SW 1271 (cell line): Measurements from ENCODE around the gene TPPP3.
A peak's percentile ranks its signal among the peaks of the same experiment; 100 is the strongest.

Source experiments
- DNase-seq, 2 experiments: peaks; one replicate each; lab custom pipeline; 2025; lab: John Stamatoyannopoulos, UW

The TPPP3 gene

GRCh38 chr16:67393111-67393787 is at the start of gene TPPP3:
Gene TPPP3, minus strand, starts transcription at chr16:67393498. Its CDS starts 2,387 bp downstream, at chr16:67391111.
- peak in 1 of 2 experiments; percentile 9 for DNase-seq

DNA sequence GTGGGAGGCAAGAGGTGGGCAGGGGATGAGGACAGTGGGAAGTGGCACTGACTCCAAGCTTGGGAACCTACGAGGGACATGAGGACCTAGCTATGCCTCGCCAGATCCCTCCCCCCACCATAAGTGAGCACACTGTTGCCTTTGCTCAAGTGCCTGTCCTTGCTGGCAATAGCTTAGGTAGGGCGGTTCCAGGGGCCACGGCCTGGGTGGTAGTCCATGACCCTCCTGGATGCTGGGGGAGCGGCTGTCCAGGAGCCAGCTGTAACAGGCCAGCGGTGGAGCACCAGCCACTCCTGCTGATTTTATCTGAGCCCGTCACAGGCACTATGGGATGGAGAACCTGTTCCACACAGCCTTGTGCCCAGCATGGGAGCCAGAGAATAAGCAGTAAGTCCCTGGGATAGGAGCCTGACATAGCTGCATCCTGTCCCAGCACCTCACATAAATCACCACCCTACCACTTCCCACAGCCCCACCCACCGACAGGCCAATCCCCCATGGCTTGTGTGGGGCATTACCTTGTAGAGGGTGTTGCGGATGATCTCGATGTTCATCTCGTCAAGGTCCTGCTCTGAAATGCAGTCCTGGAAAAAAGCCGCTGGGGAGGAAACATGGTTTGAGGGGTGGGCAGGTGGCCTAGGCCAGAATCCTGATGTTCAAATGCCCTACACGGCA is 49.4 kb upstream of the TPPP3 start:
- no peak for DNase-seq

DNA sequence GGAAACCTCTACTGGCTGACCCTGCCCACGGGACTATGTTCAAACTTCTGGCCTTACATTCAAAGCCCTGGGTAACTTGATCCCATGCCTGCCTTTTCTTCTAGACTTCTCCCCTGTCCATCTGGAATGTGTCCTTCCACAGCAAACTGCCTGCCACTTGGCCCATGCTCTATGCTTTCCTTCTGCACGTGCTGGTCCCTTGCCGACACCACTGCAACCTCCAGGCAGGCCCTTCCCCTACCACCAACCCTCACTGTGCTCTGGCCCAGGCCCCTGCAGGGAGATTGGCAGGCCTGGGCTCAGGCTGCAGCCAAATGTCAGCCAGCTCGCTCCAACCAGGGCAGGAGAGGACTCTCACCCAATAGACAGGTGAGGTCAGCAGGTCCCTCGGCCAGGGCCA is 48.6 kb upstream of the TPPP3 start:
- DNase-seq = no peak

DNA sequence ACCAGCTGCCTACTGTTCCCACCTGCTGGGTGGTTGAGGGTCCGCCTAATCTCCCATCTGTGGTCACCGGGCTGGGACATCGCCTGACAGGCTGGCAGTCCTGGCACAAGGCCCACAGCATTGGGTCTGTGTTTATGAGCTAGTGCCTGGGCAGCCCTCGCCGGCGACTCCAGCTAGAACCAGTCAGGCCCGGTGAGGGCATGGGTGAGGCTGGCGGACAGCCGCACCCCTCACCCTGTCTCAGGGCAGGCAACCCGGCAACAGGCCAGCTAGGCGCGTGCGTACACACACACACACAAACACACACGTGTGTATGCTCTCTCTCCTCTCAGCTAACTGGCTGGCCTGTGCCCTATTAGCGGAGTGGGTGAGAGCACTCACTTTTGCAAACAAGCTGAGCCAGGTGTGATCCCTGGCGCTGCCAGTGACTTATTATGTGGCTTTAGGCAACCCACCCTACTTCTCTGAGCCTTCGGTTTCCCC is 48.0 kb upstream of the TPPP3 start:
- no peak for DNase-seq

DNA sequence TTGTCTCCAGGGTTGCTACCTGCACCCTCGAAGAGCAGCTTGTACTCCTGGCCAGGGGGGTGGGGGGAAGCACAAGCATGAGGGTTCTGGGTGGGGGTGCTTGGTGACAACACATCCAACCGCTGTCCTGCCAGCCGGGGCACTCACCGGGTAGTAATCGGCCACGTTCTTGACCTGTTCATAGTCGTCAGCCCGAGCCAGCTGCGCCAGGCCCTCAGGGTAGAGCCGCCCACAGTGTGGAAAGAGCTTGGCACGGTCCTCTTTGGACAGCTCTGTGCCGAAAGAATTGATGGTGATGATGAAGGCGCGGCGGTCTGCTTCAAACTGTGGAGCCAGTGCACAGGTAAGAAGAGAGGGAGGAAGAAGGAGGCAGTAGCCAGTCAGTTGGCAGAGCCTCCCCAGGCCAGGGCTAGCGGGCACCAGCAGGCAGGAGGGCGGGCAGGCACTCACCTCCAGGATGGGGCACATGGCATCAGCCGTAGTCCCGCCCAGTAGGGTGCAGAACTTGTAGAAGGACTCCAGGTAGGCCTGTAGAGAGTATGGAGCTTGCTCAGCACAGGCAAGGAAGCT is 45.6 kb upstream of the TPPP3 start:
- no peak for DNase-seq

- DNase-seq = no peak
These were observed 44.9 kb upstream of the TPPP3 start for GRCh38 chr16:67438098-67438791.

DNA sequence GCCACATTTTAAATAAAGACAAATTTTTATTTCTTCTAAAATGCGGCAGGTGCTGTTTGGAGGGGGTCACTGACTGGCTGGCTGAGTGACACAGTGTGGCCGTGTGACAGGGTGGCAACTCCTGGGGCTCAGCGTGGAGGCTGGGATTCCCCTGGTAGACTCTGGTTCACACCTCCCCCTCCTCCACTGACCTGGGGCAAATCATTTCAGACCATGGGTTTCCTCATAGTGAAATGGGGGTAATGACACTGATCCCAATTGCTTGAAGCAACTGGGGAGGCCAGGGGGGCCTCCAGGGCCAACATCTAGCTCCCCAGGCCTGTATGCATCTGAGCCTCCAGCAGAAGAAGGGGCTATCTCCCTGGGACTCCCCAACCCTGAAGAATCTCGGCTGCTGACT is 44.2 kb upstream of the TPPP3 start:
- no peak for DNase-seq

DNA sequence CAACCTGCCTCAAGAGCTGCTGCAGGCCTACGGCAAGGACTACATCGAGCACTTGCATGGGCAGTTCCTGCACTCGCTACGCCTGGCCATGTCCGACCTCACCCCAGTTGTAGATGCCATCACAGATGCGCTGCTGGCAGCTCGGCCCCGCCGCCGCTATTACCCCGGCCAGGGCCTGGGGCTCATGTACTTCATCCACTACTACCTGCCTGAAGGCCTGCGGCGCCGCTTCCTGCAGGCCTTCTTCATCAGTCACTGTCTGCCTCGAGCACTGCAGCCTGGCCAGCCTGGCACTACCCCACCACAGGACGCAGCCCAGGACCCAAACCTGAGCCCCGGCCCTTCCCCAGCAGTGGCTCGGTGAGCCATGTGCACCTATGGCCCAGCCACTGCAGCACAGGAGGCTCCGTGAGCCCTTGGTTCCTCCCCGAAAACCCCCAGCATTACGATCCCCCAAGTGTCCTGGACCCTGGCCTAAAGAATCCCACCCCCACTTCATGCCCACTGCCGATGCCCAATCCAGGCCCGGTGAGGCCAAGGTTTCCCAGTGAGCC is 43.4 kb upstream of the TPPP3 start:
- no peak for DNase-seq

- DNase-seq = no peak
These were observed 42.5 kb upstream of the TPPP3 start for GRCh38 chr16:67435758-67436164.

DNA sequence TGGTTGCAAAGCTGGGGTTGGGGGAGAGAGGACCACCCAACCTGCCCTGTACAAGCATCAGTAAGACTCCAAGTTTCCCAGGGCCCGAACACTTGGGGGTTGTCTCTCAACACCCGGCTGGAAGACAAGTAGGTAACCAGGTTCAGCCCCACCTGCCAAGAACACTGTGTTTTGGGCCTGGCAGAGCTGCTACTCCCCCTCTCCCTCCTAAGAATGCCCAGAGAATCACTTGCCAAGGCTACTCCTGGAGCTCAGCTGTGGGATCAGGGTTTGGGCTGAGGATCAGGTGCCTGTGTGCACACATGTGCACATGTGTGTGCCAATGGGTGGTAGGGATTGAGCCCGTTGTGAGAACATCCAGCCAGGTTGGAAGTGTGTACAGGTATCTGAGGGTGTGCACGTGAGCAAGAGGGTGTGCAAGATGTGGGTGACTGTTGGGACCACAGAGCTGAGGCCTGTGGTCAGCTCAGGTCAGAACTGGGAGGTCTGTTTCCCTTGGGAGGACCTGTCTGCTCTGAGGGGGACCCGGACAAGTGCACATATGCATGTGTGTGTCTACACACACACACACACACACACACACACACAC is 39.9 kb upstream of the TPPP3 start:
- no peak for DNase-seq

DNA sequence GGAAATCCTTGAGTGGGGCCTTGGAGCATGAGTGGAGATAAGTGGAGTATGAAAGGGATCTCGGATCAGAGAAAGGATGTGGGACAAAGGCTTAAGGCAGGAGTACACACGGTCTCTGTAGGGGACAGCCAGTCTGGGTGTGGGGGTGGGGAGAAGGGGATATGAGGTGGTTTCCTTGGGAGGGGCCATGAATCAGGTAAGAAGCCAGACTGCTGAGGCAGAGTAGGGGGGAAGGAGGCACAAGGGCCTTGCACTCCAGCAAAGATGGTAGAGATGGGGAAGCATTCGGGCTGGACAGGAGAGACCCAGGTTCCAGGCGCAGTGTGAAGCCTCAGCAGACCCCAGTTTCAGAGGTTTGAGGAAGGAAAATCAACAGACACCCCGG is 39.2 kb upstream of the TPPP3 start:
- DNase-seq = no peak

- no peak for DNase-seq
These were observed 38.6 kb upstream of the TPPP3 start for GRCh38 chr16:67431775-67432505.

DNA sequence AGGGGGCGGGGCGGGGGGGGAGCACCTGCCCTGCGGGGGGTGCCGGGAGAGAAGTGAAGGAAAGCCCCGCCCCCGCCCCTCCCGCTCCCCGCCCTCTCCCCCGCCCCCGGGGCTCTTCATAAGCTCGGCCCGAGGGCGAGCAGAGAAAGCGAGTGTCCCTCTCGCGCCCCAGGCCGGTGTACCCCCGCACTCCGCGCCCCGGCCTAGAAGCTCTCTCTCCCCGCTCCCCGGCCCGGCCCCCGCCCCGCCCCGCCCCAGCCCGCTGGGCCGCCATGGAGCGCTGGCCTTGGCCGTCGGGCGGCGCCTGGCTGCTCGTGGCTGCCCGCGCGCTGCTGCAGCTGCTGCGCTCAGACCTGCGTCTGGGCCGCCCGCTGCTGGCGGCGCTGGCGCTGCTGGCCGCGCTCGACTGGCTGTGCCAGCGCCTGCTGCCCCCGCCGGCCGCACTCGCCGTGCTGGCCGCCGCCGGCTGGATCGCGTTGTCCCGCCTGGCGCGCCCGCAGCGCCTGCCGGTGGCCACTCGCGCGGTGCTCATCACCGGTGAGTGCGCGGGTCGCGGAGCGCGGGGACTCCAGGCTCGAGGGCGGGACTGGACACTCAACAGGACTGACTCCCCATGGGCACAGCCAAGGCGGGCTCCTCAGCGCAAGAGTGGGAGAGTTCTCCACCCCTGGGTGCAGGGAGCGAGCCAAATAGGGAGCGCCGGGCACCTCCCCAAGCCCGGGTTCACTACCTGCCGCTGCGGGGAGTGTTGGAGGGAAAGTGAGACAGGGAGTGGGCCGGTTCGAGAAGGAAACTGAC is 37.9 kb upstream of the TPPP3 start, which contains the start of gene HSD11B2:
TSS of gene HSD11B2 (plus strand) at position 145 of the 798 bp plus-strand sequence. CDS start at position 273, 128 bp downstream.
- peak in 1 of 2 experiments; percentile 47 for DNase-seq

DNA sequence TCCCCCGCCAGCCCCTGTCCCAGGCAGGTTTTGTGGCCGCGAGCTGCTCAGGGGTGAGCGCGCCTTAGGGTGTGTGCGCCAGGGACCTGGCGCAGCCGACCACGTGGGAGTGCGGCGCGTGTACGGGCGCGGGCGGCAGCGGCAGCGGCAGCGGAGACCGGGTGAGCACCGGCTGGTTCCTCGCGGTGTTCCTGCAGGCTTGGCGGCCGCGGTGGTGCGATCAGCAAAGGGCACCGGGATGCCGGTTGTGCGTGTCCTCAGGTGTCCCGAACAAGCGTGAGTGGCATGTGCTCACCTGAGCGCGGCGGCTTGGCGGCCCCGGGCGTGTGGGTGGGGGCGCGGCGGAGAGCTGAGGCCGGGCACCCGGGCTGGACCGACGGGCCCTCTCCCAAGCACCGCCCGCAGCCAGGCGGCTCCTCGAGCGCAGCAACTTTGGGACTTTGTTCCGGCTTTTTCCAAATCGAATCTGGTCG is 37.2 kb upstream of the TPPP3 start:
- DNase-seq = no peak

- DNase-seq = no peak
These were observed 36.7 kb upstream of the TPPP3 start for GRCh38 chr16:67429799-67430503.

DNA sequence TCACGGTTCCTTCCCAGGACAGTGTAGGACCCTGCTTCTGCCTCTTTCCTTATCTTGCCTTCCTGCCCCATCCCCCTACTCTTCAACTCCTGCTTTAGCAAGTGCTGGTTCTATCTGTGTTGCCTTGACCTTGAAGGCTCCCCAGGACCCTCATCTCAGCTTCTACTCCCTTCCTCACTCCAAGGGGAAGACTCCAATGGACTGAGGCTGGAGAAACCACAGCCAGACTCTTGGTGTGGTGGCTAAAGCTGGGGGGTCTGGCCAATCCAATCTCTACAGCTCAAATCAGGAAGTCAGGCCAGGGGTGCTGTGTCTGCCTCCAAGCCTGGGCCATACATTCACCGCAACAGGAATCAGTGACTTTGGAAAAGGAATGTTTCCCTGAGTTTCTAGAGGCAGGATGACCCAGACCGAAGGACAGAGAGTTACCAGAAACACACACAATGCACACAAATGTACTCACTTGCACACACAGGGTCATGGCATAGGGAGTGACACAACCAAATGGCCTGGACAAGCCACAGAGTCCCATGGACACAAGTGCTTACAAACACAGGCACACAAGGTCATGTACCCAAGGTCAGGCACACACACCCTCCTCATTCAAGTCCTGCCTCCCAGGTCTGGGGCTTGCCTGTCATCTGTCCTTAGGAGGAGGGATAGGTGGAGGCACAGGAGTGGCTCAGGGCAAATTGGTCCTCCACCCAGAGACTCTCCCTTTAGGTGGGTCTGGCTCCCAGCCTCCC is 35.9 kb upstream of the TPPP3 start:
- no peak for DNase-seq

DNA sequence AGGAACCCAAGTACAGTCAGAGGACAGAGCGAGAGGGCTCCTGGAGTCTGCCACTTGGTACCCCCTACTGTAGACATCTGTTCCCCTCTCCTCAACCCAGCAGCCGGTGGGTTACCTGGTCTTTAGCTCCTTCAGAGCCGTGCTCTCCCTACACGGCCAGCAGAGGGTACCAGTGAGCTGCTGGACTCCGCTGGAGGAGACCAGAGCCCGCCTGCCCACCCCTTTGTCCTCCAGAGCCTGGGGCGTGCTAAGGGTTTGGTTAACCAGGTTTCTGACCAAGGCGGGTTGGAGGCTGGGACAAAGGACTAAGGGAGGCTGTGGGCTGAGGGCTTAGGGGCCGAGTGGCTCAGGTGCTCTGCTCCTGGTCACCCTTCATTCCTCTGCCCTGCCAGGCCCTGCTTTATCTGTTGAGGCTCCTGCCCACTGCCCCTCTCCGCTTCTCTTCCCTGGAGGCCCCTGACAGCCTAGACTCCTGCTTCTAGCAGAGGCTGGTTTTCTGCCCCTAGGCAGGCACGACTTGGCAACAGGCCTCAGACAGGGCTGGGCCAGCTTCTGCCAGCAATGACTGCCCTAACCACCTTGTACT is 34.9 kb upstream of the TPPP3 start:
- peak in 1 of 2 experiments; percentile 45 for DNase-seq

DNA sequence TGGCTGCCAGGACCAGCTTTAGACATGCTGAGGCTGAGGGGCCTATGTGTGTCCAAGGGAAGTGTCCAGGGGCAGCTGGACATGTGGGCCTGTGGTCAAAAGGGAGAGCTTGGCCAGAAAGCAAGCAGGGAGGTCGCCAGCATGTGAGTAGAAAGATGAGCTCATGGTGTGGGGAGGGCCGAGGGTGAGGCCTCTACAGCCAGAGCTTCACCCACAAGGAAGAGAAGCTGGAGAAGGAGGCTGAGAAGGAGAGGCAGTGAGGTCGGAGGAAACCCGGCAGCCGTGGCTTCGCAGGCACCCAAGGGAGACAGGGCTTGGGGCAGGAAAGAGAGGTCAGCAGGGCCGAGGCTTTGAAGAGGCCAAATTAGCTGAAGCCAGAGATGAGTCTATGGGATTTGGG is 33.7 kb upstream of the TPPP3 start:
- no peak for DNase-seq
